Stimulated activated CD8-positive, alpha-beta memory T cell treated with anti-CD3 and anti-CD28 coated beads, Interleukin-15, amount 100 ng/mL, for 24 hours (primary cell): ENCODE results near the gene SLC12A1.

Experiments used
- DNase-seq: peaks from one replicate; pipeline ENCODE4 v3.0.0-alpha.2; 2020; ENCODE audit warnings: low read depth

The SLC12A1 gene

DNA sequence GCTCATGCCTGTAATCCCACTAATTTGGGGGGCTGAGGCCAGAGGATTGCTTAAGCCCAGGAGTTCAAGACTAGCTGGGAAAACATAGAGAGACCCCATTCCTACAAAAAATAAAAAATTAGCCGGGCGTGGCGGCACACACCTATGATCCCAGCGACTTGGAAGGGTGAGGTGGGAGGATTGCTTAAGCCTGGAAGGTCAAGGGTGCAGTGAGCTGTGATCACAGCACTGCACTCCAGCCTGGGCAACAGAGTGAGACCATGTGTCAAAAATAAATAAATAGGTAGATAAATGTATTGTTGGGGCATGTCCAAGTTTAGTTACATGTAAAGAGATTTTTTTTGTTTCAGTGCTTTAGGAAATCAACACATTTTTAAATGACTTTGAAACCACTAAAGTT, 36.4 kb downstream of the SLC12A1 start:
- no peak for DNase-seq

DNA sequence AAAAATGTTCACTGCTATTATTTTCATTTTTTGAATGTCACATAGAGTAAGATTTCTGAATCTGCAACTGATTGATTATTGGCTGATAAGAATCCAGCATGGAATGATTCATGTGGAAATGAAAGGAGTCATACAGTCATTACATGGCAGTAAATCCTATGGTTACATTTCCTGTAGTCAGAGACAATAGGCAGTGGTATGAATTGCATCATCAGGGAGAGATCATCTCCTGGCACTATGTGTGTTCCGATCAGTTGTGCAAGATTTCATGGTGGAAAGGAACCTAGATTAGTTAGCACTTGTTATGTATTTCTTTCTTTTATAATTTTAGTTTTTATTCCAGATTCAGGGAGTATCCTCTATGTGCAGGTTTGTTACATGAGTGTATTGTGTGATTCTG, 38.8 kb downstream of the SLC12A1 start:
- no peak for DNase-seq

DNA sequence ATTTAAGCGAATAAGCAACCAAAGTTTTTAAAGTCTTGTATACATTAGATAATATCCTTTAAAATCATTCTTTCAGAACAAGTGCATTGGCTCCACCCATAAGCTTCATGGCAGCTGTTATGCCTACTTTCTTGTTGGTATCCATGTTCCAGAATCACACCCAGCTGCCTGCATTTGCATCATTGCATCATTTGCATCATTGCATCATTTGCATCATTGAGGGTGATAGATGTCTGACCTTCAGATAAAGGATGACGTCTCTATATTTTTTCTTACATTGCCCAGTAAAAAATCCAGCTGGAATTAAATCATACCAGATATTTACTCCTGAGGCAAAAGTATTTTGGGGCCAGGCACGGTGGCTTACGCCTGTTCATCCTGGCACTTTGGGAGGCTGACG, 42.3 kb downstream of the SLC12A1 start:
- no peak for DNase-seq

DNA sequence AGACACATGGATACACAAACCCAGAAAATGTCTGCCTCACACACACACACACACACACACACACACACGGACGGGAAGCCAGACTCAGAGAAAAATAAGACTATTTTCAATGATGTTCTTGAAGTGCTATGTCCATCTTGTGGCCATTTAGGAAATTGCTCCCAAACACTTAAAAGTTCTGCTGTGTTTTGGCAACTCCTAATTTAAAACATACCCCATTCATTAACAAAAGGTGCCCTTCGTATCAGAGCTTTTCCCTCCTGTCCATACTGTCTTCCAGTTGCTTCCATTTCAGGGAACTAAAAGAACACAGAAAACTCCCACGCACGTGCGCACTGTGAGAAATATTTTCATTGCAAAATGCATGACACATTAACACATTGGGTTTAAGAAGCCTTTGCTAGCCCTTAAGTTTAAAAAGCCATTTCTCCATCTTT, 44.6 kb downstream of the SLC12A1 start:
- no peak for DNase-seq

DNA sequence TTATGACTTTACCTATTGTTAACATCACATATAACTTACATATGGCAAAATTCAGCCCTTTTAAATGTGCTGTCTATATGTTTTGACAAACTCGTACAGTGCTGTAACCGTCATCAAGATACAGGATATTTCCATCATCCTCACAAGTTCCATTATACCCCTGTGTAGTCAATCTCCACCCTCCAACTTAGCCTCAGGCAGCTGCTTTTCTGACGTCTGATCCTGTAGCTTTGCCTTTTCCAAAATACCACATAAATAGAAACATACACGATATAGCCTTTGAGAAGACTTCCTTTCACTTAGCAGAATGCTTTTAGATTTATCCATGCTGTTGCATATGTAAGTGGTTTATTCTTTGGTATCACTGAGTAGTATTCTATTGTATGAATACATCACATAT, 47.1 kb downstream of the SLC12A1 start:
- no peak for DNase-seq

DNA sequence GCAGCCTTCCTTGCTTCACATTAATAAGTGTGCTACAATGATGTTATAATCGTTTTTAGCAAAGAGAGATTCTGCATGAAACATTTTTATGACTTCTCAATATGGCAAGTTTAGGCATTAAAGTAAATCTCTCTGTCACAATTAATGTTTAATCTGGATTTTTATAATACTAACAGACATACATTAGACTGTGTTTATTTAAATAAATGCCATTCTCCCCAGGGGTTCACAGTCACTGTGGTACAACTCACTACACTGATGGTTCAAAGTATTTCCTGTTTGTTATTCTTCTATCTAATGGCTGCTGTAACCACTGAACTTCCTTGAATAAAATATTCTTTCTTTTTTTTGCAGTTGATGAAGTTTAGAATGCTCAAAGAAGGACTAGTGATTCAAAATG, 59.0 kb downstream of the SLC12A1 start:
- DNase-seq: no peak

DNA sequence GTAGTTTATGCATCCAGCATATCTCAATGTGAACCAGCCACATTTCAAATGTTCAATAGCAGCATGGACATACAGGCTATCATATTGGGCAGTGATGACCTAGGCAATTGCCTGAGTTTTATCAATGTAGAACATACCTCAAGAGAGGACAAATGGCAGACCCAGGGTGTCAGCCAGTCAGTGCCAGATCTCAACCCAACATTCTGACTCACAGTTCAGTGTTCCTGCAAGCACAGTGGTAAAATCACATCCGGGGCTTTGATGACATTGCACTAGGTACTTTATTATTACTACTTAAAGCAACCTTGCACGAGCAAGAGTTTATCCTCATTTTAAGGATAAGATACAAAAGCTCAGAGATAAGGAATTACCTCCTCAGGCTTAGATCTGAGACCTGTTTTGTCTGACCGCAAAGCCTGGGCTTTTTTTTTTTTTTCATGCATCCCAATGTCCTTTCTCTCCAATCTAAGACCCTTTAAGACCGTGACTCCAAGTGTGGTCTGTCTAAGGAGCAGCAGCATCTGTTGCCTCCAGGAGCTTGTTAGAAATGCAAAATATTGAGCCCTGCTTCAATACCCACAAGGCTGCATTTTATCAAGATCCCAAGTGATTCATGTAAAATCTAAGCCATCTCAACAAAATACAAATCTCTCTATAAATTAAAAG, 60.1 kb downstream of the SLC12A1 start:
- no peak for DNase-seq

DNA sequence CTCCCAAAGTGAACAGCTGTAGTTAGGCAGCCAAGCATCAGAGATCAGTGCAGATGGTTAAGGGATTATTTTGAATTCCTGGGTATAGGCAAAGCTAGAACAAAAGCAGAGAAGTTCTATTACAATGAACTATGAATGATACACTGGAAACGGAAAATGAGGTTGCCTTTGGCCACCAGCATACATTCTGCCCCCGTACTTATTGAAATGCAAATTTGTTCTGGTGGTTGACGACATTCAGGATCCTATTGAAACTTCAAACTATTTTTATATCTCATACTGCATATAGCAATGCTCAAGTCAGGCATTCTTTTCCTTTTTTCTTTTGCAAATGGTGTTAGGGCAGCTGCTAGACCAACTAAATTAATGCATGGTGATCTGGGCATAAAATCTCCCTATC, 61.7 kb downstream of the SLC12A1 start:
- no peak for DNase-seq

DNA sequence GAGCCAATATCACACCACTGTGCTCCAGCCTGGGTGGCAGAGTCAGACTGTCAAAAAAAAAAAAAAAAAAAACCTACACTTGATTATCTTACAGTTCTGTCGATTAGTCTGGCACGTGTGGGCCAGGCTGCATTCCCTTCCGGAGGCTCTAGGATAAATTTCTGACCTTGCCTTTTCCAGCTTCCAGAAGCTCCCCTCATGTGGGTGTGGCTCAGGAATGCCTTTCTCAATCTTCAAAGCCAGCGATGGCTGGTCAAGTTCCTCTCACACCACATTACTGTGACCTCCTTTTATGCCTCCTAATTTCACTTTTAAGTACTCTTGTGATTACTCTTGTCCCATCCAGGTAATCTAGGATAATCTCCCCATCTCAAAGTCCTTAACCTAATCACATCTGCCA, 66.9 kb downstream of the SLC12A1 start:
- no peak for DNase-seq

DNA sequence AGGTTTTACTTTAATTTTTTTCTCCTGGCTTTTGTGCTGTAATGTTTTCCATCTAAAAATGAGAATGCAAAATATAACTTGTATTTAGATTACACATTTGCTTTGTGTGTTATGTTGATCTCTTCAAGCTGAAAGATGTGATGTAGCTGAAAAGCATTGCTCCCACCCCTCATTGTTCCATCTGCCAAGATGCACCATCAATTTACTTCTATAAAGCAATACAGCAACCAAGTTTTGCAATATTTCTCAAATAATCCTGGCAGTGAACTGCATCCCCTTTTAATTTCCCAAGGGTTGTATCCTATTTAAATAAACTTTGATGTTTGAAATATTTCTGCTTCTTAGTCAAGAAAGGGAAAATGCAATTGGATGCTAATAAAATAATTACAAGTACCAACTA, 72.6 kb downstream of the SLC12A1 start:
- no peak for DNase-seq

DNA sequence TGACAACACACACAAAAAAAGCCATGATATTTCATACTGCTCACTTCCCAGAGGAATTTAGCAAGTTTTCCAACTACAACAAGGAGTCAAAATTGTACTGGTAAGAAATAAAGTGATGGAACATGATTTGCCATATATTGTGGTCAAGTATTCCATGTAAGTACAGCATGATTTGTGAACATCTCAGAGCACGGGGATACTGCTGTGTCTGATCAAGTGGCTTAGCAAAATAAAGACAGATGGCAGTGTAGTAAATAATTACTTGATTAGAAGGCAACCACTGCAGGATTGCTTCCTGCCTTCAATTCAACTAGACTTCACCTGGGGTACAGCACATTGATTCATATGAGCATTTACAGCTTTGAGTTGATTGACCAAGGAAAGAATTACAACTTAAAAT, 73.5 kb downstream of the SLC12A1 start:
- DNase-seq: no peak

DNA sequence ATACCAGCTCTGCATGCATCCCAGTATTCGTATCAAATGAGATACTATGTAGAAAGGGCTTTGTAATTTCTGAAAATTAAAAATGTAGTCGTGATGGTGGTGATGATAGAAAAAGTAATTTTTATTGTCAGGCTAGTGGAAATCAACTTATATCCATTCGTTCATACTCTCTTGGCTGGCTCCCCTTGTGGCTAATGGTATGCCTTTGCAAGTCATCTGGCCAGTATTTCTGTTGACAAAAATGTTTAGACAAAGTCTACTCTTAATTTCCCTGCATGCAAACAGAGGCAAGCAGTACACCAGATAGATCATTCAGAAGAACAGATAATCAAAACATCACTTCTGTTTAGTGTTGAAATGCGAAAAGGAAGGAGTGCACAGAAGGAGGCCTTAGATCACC, 75.6 kb downstream of the SLC12A1 start:
- no peak for DNase-seq

DNA sequence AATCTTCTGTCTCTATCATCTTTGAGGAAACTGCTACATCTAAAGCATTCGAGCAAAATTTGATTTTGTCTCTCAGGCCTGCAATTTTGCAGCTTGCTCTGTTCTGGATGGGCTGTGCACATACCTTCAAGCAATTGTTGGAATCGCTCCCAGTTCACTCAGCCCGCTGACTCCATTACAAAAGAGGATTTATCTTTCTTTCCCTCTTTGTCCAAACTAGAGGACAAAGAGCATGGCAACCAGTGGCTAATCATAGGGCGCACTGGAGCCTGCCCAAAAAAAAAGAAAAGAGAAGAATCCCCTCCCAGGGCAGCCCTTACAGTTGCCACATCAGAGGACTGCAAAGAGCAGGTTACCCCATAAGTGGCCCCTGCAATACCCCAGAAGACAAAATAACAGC, 76.1 kb downstream of the SLC12A1 start:
- DNase-seq: no peak

DNA sequence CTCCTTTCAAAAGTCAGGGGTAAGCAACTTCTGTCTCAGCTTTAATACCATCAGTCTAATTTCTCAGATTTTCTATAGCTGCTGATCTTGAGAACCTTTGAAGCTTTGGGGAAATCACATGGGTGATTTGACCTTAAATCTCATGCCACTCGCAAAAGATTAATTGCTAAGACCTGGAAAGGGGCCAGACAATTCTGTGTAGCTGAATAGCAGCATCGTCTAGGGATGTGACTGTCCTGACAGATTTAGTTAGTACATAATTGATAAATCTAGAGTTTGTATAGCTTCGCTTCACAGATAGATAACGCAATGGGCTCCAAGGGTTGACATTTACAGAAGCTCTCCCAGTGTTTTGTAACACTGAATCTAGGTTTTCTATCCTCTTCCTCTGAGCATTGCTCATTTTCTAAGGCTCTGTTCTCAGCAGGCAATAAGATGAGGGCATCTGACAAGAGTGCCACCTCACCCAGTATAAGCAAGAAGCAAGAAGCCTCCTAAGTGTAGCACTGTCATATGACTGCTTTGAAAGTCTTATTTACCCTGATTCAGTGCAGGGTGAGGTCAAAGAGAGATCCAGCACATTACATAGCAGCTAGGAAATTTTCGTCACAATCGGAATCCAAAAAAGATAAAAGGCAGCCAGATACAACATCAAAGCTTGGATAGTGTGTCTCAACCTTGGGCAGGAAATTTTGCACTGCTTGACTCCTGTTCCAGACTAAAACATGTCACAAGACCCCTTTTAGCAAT, 77.5 kb downstream of the SLC12A1 start:
- no peak for DNase-seq

DNA sequence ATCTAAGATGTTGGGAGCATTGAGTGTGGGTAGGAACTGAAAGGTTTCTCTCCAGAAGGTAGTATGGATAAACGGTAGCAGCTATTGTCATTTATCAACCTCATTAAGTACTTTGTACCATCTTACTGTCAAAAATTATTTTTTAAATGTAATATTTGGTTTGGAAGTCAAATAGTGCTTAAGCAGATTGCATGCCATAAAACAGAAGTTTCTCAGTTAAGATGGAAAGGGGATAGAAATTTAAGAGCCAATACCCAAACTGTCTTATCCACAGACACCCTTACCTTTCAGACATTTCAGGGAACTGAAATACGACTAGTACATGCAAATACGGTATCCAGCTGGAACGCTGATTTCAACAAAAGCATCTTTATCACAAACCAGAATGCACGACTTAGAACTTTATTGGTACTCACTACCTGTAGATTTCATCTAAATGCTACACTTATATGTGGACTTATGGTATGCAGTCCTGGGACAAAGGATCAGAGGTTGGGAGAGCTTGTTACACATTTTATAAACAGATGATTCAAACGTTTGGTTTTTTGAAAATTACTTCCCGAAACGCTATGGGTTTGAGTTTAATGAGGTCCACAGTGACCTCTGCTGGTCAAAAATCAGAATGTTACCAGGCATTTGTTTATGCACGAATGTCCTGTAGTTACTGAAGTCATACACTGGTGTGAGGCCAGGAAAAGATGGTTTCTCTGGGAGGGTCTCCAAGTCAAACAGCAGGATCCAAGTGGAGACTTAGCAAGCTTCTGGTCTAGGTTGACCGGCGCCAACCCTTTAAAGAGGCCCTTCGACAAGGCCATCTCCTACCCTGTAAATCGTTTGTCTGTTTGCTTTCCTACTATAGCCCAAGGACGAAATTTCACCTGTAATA, 79.5 kb downstream of the SLC12A1 start:
- DNase-seq: no peak

DNA sequence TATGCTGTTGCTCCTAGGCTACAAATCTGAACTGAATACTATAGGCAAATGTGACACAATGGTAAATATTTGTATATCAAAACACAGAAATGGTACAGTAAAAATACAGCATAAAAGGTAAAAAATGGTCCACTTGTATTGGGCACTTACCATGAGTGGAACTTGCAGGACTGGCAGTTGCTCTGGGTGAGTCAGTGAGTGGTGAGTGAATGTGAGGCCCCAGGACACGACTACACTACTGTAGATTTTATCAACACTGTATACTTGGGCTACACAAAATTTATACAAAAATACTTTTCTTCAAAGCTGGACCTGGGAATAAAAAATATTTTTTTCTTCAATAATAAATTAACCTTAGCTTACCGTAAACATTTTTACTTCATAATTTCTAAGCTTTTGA, 83.5 kb downstream of the SLC12A1 start:
- DNase-seq: no peak

DNA sequence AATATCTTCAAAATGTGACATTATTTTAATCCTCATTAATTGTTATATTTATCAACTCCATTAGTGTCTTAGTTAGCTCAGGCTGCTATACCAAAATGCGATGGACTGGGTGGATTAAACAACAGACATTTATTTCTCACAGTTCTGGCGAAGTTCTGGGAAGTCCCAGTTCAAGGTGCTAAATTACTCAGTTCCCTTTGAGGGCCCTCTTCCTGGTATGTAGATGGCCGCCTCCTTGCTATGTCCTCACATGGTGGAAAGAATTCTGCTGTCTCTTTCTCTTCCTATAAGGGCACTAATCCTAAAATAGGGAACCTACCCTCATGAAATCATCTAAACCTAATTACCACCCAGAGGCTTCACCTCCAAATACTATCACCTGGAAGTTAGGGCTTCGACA, 86.4 kb downstream of the SLC12A1 start:
- no peak for DNase-seq

DNA sequence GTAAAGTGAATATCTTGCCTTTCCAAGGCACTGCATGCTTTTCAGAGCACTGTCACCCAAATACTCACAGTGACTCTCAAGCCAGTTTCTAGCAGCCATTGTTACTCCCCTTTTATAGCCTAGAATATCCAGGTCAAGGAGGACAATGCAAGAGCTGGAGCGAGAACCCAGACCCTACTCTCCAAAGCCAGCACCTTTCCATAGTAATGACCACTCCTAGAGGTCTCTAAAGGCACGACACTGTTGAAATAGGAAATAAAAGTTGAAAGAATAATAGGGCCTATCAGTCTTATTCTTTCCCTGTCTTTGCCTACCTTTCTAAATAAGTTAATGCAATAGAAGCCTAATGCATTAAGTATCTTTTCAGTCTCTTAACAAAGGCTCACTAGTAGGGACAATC, 91.6 kb downstream of the SLC12A1 start:
- no peak for DNase-seq

DNA sequence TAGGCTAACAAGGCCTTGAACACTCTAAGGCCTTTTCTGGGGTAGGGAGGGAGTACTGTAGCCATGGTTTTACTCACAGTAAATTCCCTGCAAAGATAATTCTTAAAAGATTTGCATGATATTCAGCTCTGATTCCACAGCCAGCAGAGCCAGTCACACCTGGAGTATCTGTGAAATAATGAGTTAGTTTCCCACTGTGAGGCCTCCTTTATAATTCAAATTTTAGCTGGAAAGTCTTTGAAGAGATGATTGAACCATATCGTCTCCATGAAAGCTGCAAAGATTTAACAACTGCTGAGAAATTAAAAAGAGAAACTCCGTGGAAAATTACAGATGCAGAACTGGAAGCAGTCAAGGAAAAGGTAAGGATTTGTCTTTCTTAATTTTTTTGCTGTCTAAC, 92.8 kb downstream of the SLC12A1 start:
- no peak for DNase-seq

DNA sequence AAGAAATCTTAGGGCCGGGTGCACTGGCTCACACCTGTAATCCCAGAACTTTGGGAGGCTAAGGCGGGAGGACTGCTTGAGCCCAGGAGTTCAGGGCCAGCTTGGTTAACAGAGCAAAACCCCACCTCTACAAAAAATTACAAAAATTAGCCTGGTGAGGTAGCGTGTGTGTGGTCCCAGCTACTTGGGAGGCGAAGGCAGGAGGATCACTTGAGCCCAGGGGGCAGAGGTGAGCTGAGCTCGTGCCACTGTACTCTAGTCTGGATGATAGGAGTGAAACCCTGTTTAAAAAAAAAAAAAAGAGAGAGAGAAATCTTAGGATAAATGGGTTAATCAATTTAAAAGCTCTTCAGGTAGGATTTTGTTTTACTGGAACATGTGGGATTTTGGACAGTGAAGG, 93.9 kb downstream of the SLC12A1 start:
- no peak for DNase-seq

DNA sequence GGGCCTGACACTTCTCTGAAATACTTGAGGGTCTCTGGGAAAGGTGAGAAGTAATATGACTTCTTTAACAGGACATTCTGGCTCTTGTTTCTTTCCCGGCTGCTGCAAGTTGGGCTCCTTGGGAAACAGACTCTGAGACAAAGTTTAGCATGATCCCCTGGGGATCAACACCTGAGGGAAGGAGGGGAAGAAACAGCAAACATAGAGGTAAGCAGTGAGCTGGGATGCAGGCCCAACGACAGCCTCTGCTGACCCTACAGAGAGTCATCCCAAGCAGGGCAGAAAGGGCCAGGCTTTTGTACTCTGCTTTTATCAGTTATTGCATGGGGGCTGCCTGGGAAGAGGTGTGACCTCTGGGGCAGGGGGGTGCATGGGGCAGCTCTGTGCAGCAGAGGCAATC, 98.3 kb downstream of the SLC12A1 start:
- no peak for DNase-seq

DNA sequence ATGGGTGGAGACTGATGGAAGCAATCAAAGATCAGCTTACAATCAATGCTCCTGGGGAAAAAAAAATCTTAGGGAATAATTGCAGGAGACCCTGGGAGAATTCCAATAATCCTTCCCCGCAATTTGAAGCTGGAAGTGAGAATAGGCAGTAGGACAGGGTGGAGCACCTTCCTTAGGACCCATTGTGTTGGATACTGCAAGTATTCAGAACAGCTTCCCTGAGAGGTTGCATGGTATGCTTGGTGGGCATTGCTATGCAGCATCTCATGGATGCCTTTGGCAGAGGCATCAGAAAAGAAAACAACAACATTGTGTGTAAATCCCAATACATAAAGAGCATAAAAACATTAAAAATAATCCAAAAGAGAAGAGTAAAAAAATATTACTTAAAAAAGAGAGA, 100.5 kb downstream of the SLC12A1 start:
- no peak for DNase-seq

DNA sequence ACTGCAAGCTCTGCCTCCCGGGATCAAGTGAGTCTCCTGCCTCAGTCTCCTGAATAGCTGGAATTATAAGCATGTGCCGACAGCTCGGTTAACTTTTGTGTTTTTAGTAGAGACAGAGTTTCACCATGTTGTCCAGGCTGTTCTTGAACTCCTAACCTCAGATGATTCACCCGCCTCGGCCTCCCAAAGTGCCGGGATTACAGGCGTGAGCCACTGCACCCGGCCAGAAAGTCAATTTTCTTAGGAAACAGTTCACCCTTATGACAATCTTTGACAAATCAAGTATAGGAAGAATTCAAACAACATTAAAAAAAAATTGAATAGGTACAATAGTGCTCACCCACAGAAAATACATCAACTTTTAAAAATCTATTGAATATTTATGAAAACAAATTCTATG, 101.5 kb downstream of the SLC12A1 start:
- no peak for DNase-seq
